Measurements from ENCODE around the gene MMP12.
"Not testable (repeated sequence)": the region's sequence is repeated elsewhere in the genome, so short reads cannot be mapped to it uniquely, and the experiment has no call there.

Gene MMP12

GRCh38 chr11:102874852-102875251 is at the start of gene MMP12:
Gene MMP12, minus strand, starts transcription at chr11:102874982. Its CDS starts 45 bp downstream, at chr11:102874937.
- DNase-seq (ENCODE audit: low read depth in 2 of 2): no peak

GRCh38 chr11:102921587-102922220 is 46.9 kb upstream of the MMP12 start:
- no peak for DNase-seq (ENCODE audit: low read depth in 2 of 2)

GRCh38 chr11:102920118-102920684 is 45.4 kb upstream of the MMP12 start:
- no peak for DNase-seq (ENCODE audit: low read depth in 2 of 2)

GRCh38 chr11:102915044-102915375 is 40.2 kb upstream of the MMP12 start:
- DNase-seq (ENCODE audit: low read depth in 2 of 2): no peak

GRCh38 chr11:102914238-102915043 is 39.7 kb upstream of the MMP12 start:
- DNase-seq (ENCODE audit: low read depth in 2 of 2): no peak

- DNase-seq (ENCODE audit: low read depth in 2 of 2): no peak
These were observed 37.7 kb upstream of the MMP12 start for GRCh38 chr11:102912482-102912830.

GRCh38 chr11:102911758-102912481 is 37.1 kb upstream of the MMP12 start:
- no peak for DNase-seq (ENCODE audit: low read depth in 2 of 2)

- not testable (repeated sequence) for DNase-seq (ENCODE audit: low read depth in 2 of 2)
These were observed 31.1 kb upstream of the MMP12 start for GRCh38 chr11:102905848-102906247.

GRCh38 chr11:102903895-102904294 is 29.1 kb upstream of the MMP12 start:
- DNase-seq (ENCODE audit: low read depth in 2 of 2): not testable (repeated sequence)

GRCh38 chr11:102900346-102900745 is 25.6 kb upstream of the MMP12 start:
- DNase-seq (ENCODE audit: low read depth in 2 of 2): no peak

- DNase-seq (ENCODE audit: low read depth in 2 of 2): no peak
These were observed 17.0 kb upstream of the MMP12 start for GRCh38 chr11:102891736-102892135.

- DNase-seq (ENCODE audit: low read depth in 2 of 2): no peak
These were observed 12.2 kb upstream of the MMP12 start for GRCh38 chr11:102886999-102887398.

GRCh38 chr11:102883141-102883540 is 8.4 kb upstream of the MMP12 start:
- DNase-seq (ENCODE audit: low read depth in 2 of 2): no peak

GRCh38 chr11:102882389-102883024 is 7.7 kb upstream of the MMP12 start:
- no peak for DNase-seq (ENCODE audit: low read depth in 2 of 2)

- no peak for DNase-seq (ENCODE audit: low read depth in 2 of 2)
These were observed 5.0 kb upstream of the MMP12 start for GRCh38 chr11:102879801-102880200.

- DNase-seq (ENCODE audit: low read depth in 2 of 2): no peak
These were observed 3.8 kb upstream of the MMP12 start for GRCh38 chr11:102878595-102878994.

GRCh38 chr11:102869354-102869964 is 5.3 kb downstream of the MMP12 start:
- DNase-seq (ENCODE audit: low read depth in 2 of 2): not testable (repeated sequence)

GRCh38 chr11:102868339-102868738 is 6.4 kb downstream of the MMP12 start:
- DNase-seq (ENCODE audit: low read depth in 2 of 2): no peak

GRCh38 chr11:102864724-102865123 is 10.1 kb downstream of the MMP12 start:
- no peak for DNase-seq (ENCODE audit: low read depth in 2 of 2)

GRCh38 chr11:102853956-102854355 is 20.8 kb downstream of the MMP12 start:
- no peak for DNase-seq (ENCODE audit: low read depth in 2 of 2)

- no peak for DNase-seq (ENCODE audit: low read depth in 2 of 2)
These were observed 21.7 kb downstream of the MMP12 start for GRCh38 chr11:102853055-102853454.

Data from stimulated activated CD8-positive, alpha-beta memory T cell treated with anti-CD3 and anti-CD28 coated beads, Interleukin-2, amount 100 ng/mL, for 1 hour (primary cell).